Inflammatory macrophage (primary cell): Measurements from ENCODE around the gene NAPG.
"Not testable (repeated sequence)": the region's sequence is repeated elsewhere in the genome, so short reads cannot be mapped to it uniquely, and the experiment has no call there.

ENCODE experiments used
- DNase-seq, 2 donors: peaks; one replicate each; pipeline ENCODE4 v3.0.0-alpha.2; 2020 to 2022

The NAPG gene

GRCh38 chr18:10514601-10515000 lies 11.2 kb upstream of the NAPG start:
- no peak for DNase-seq

- peak; percentile 66 to 69 for DNase-seq
Observed at GRCh38 chr18:10515456-10515855, 10.4 kb upstream of the NAPG start.

GRCh38 chr18:10516078-10516477 lies 9.7 kb upstream of the NAPG start:
- DNase-seq = no peak

- DNase-seq = peak; percentile 40 to 80
Observed at GRCh38 chr18:10518595-10519255, 7.1 kb upstream of the NAPG start.

GRCh38 chr18:10519366-10519765 lies 6.5 kb upstream of the NAPG start:
- DNase-seq = no peak

- DNase-seq = peak; percentile 85 to 88
Observed at GRCh38 chr18:10519999-10520935, 5.6 kb upstream of the NAPG start.

GRCh38 chr18:10521566-10521965 lies 4.3 kb upstream of the NAPG start:
- DNase-seq = no peak

- DNase-seq = no peak
Observed at GRCh38 chr18:10522574-10522973, 3.3 kb upstream of the NAPG start.

- DNase-seq = no peak
Observed at GRCh38 chr18:10523544-10523943, 2.3 kb upstream of the NAPG start.

- peak; percentile 36 to 46 for DNase-seq
Observed at GRCh38 chr18:10524507-10525370, 1.1 kb upstream of the NAPG start.

GRCh38 chr18:10525371-10525691 lies 496 bp upstream of the NAPG start:
- DNase-seq = peak in 1 of 2 donors; percentile 32

GRCh38 chr18:10526561-10526949 lies 728 bp downstream of the NAPG start:
- DNase-seq = no peak

- no peak for DNase-seq
Observed at GRCh38 chr18:10528439-10528838, 2.6 kb downstream of the NAPG start.

- DNase-seq = peak in 1 of 2 donors; percentile 48
Observed at GRCh38 chr18:10530002-10530401, 4.2 kb downstream of the NAPG start.

- DNase-seq = no peak
Observed at GRCh38 chr18:10530852-10531251, 5.0 kb downstream of the NAPG start.

- no peak for DNase-seq
Observed at GRCh38 chr18:10533111-10533510, 7.3 kb downstream of the NAPG start.

GRCh38 chr18:10536280-10536679 lies 10.5 kb downstream of the NAPG start:
- DNase-seq = peak in 1 of 2 donors; percentile 24

GRCh38 chr18:10537765-10538164 lies 11.9 kb downstream of the NAPG start:
- no peak for DNase-seq

- not testable (repeated sequence) for DNase-seq
Observed at GRCh38 chr18:10539124-10539523, 13.3 kb downstream of the NAPG start.

GRCh38 chr18:10543277-10543676 lies 17.4 kb downstream of the NAPG start:
- no peak for DNase-seq

- no peak for DNase-seq
Observed at GRCh38 chr18:10544093-10544748, 18.4 kb downstream of the NAPG start.

GRCh38 chr18:10546557-10547300 lies 20.9 kb downstream of the NAPG start:
- no peak for DNase-seq
